SW480 (cell line): ENCODE measurements around the gene CDC6.

Source experiments
- DNase-seq: peaks from one replicate; pipeline ENCODE4 v3.0.0-alpha.2; 2016; ENCODE audit warnings: low spot score

CDC6 gene, protein sequence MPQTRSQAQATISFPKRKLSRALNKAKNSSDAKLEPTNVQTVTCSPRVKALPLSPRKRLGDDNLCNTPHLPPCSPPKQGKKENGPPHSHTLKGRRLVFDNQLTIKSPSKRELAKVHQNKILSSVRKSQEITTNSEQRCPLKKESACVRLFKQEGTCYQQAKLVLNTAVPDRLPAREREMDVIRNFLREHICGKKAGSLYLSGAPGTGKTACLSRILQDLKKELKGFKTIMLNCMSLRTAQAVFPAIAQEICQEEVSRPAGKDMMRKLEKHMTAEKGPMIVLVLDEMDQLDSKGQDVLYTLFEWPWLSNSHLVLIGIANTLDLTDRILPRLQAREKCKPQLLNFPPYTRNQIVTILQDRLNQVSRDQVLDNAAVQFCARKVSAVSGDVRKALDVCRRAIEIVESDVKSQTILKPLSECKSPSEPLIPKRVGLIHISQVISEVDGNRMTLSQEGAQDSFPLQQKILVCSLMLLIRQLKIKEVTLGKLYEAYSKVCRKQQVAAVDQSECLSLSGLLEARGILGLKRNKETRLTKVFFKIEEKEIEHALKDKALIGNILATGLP

GRCh38 chr17:40287494-40288369 lies at the start of gene CDC6:
TSS of gene CDC6 (plus strand) at chr17:40287879. CDS start at chr17:40289421, 1,542 bp downstream.
- peak; percentile 99 for DNase-seq

GRCh38 chr17:40241252-40241834 lies 46.3 kb upstream of the CDC6 start:
- no peak for DNase-seq

DNA sequence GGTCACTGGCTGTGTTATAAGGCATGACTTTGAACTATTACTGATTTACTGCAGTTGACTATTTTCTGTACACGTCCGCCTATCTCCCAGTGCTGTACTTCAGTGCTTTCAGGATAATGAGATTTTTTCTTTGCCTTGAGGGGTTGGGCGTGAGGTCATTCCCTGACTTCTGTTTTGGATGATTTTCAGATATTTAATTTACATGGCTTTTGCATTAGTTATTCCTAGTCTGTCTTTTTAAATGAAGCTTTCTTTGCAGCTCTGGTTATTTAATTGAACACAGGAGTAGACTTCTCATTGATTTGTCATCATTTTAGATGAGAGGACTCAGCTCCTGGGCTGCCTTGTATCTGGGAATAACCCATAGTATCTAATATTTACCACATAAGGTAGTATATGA lies 44.9 kb upstream of the CDC6 start:
- DNase-seq: no peak

- DNase-seq: no peak
Measured at GRCh38 chr17:40243761-40244160, 43.9 kb upstream of the CDC6 start.

DNA sequence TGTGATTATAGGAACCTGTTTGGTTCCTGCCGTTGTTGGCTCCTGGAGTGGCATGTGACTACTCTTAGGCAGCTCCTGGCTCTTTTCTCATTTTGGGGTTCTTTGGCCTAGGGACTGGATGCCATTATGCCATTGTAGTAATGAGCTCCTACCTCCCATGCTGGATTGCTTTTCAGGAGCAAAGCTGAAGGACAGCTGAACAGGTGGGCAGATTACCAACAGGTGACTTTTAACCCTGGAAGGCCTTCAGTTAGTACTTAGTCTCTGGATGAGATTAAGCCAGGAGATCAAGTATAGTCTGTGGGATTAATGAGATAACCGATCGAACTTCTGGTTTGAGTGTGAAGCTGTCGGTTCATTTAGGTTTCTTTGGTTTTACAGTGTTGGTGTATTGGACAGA lies 43.4 kb upstream of the CDC6 start:
- no peak for DNase-seq

DNA sequence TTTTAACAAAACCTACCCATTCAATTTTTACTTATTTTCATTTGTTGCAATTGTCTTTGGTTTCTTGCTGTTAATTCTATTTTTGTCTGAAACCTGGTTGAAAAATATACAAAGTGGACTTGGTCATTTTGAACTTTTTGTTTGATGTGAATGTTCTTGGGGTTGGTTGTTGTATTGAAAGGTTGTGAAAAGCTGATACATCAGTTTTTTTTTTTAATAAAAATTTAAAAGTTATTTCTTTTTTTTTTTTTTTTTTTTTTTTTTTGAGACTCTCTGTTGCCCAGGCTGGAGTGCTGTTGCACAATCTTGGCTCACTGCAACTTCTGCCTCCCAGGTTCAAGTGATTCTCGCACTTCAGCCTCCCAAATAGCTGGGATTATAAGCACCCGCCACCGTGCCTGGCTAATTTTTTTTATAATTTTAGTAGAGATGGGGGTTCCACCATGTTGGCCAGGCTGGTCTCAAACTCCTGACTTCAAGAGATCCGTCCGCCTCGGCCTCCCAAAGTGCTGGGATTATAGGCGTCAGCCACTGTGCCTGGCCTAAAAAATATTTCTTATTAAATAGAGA lies 39.7 kb upstream of the CDC6 start:
- no peak for DNase-seq

- DNase-seq: no peak
Measured at GRCh38 chr17:40248507-40248906, 39.2 kb upstream of the CDC6 start.

DNA sequence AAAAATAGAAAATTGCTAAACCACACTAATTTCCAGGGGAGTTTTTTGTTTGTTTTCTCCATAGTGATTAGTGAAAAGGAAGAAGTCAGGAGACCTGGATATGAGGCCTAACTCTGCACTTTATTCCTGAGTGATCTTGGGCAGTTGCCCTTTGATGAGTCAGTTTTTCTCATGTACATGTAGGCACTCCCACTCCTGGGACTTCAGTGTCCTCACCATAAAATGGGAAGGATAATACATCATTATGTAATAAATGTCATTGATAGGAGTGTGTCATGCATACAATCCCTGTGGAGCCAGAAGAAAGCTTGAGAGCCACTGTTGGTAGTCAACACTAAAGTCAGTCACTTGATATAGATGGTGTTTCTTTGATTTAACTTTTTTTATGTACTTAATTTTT lies 36.1 kb upstream of the CDC6 start:
- DNase-seq: peak; percentile 59

GRCh38 chr17:40253565-40253964 lies 34.1 kb upstream of the CDC6 start:
- DNase-seq: no peak

GRCh38 chr17:40259505-40259904 lies 28.2 kb upstream of the CDC6 start:
- no peak for DNase-seq

- DNase-seq: no peak
Measured at GRCh38 chr17:40260528-40260927, 27.2 kb upstream of the CDC6 start.

GRCh38 chr17:40264458-40265185 lies 23.1 kb upstream of the CDC6 start:
- no peak for DNase-seq

GRCh38 chr17:40265337-40265736 lies 22.3 kb upstream of the CDC6 start:
- DNase-seq: no peak

GRCh38 chr17:40266882-40267281 lies 20.8 kb upstream of the CDC6 start:
- no peak for DNase-seq

GRCh38 chr17:40268141-40268712 lies 19.5 kb upstream of the CDC6 start:
- DNase-seq: peak; percentile 24

- DNase-seq: no peak
Measured at GRCh38 chr17:40278414-40278813, 9.3 kb upstream of the CDC6 start.

GRCh38 chr17:40279402-40279801 lies 8.3 kb upstream of the CDC6 start:
- no peak for DNase-seq

GRCh38 chr17:40281663-40282062 lies 6.0 kb upstream of the CDC6 start:
- peak; percentile 83 for DNase-seq

DNA sequence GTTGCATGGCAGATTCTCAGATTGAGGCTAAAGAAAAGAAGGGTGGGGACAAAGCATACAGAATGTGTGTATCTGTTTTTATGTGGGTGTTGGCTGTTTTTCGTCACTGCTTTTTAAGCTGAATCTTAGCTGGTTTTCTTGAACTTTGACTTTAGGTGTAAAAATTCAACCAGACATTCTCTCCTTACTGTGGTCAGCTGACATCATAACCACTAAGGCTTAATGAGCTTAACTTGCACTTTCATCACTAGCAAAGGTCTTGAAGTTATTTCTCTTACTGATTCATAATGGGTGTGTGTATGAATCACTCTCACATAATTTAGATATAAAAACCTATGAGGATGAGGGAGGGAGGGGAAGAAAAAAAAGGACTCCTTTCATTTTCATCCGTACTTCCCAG lies 4.0 kb upstream of the CDC6 start:
- DNase-seq: peak; percentile 94

- DNase-seq: peak; percentile 57
Measured at GRCh38 chr17:40284085-40284713, 3.5 kb upstream of the CDC6 start.

GRCh38 chr17:40286473-40286872 lies 1.2 kb upstream of the CDC6 start:
- DNase-seq: no peak
